ENCODE data around the gene FAM25A.
"Not testable (repeated sequence)": the region's sequence is repeated elsewhere in the genome, so short reads cannot be mapped to it uniquely, and the experiment has no call there.

FAM25A gene

GRCh38 chr10:87014986-87015716 is 4.9 kb upstream of the FAM25A start:
- not testable (repeated sequence) for DNase-seq

- DNase-seq = not testable (repeated sequence)
These were observed 2.0 kb upstream of the FAM25A start for GRCh38 chr10:87018127-87018526.

- DNase-seq = not testable (repeated sequence)
These were observed 1.0 kb upstream of the FAM25A start for GRCh38 chr10:87019066-87019465.

- DNase-seq = not testable (repeated sequence)
These were observed 590 bp upstream of the FAM25A start for GRCh38 chr10:87019504-87019903.

- not testable (repeated sequence) for DNase-seq
These were observed 5.3 kb downstream of the FAM25A start for GRCh38 chr10:87025285-87025958.

GRCh38 chr10:87026747-87027508 is 6.8 kb downstream of the FAM25A start:
- DNase-seq = not testable (repeated sequence)

GRCh38 chr10:87030419-87030818 is 10.3 kb downstream of the FAM25A start:
- not testable (repeated sequence) for DNase-seq

GRCh38 chr10:87030912-87031635 is 11.0 kb downstream of the FAM25A start:
- DNase-seq = no peak

GRCh38 chr10:87036623-87037022 is 16.5 kb downstream of the FAM25A start:
- DNase-seq = no peak

- DNase-seq = no peak
These were observed 18.2 kb downstream of the FAM25A start for GRCh38 chr10:87038286-87038717.

GRCh38 chr10:87038786-87039185 is 18.7 kb downstream of the FAM25A start:
- no peak for DNase-seq

GRCh38 chr10:87043579-87043978 is 23.5 kb downstream of the FAM25A start:
- DNase-seq = not testable (repeated sequence)

- DNase-seq = no peak
These were observed 25.4 kb downstream of the FAM25A start for GRCh38 chr10:87045434-87045938.

- no peak for DNase-seq
These were observed 33.0 kb downstream of the FAM25A start for GRCh38 chr10:87053111-87053510.

GRCh38 chr10:87053577-87054181 is 33.6 kb downstream of the FAM25A start:
- DNase-seq = no peak

GRCh38 chr10:87054373-87055295 is 34.5 kb downstream of the FAM25A start:
- DNase-seq = no peak

GRCh38 chr10:87058171-87058570 is 38.1 kb downstream of the FAM25A start:
- DNase-seq = no peak

GRCh38 chr10:87059401-87059800 is 39.3 kb downstream of the FAM25A start:
- DNase-seq = no peak

- no peak for DNase-seq
These were observed 40.3 kb downstream of the FAM25A start for GRCh38 chr10:87060280-87060928.

GRCh38 chr10:87064651-87065050 is 44.6 kb downstream of the FAM25A start:
- DNase-seq = no peak

Data from CD4-positive, alpha-beta T cell treated with Interleukin-1 beta for 1 hour (primary cell).